ENCODE results near the gene PALLD. TPM values are rescaled to one million over a fixed set of nuclear protein-coding genes. Genes with fewer than 3 reads are reported as not detected.

PALLD gene
- total and polyA plus RNA-seq, 2 of the 13 experiments (the other 11 are each of a cell fraction or from before 2014, with no cell fraction given): 0.50 to 1.5 TPM

DNA sequence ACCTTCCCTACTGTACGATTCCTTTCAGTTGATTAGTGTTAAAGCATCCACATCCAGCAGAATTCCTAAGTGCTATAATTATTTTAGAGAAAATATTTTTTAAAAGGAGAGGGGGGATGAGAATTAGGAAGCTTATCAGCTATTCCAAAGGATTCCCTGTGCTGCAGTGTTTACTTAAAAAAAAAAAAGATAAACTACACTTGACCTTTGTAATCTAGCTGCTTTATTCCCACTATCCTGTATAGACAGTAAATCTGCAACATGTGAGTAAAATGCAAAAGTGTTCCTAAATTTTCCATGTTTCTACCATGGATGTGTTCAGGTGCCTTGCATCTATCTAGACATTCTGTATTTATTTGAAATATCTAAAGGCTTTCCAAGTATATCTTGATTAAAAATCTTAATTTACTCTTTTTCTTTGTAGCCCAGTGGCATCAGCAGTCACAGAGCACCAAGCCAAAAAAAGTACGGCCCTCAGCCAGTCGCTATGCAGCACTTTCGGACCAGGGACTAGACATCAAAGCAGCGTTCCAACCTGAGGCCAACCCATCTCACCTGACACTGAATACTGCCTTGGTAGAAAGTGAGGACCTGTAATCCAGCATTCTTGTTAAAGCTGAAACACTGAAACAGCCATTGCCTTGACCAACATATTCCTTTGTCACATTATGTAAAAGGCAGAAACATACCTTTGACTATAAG, 429.1 kb downstream of the PALLD start:
- Histone ChIP-seq H3K36me3 (replicated peaks in 1 of 2; ENCODE audit: control insufficient read depth in 1 of 2, insufficient read depth in 2 of 2, low read length in 2 of 2) (no peaks in the 10 kb centered on the region), H3K27ac (ENCODE audit: extremely low read length, insufficient read depth, low read length) (no peak overlapping the region), H4K20me1 (ENCODE audit: insufficient read depth, low read length) (no peaks in the 10 kb centered on the region), H3K4me2 (ENCODE audit: low read depth, low read length) (no peak overlapping the region), H2AFZ (ENCODE audit: low read length) (no peak overlapping the region), H3K27me3 (ENCODE audit: control insufficient read depth in 1 of 2, insufficient read depth in 2 of 2, low read length in 2 of 2) (no peaks in the 10 kb centered on the region), H3K9me3 (ENCODE audit: low read length) (no peaks in the 10 kb centered on the region), H3K9ac (ENCODE audit: insufficient read depth, low read depth, low read length) (no peak overlapping the region), H3K4me1 (ENCODE audit: insufficient read depth, low read length) (peaks cover 23% of the 10 kb centered on the region), H3K79me2 (ENCODE audit: insufficient read depth, low read length) (no peaks in the 10 kb centered on the region), H3K4me3 (replicated peaks in 1 of 3; ENCODE audit: insufficient read depth in 1 of 3, low read depth in 2 of 3, low read length in 3 of 3) (no peak overlapping the region)
- ChIA-PET CTCF (ENCODE audit: low intra/inter-chr PET ratio, low total read pairs) (interaction anchor here (3.1 kb wide), 1 partner anchor 560 kb away, joined by 16 read pairs; no protein-coding TSS in a partner anchor), POLR2A (no interaction called here)
- WGBS (ENCODE audit: low lambda C conversion rate): 83% methylated on average over 5 of the region's 5 CpGs
- ATAC-seq: 0 out of 3 replicates have a peak, but pooled peaks have one; percentile 36
- no peak for FAIRE-seq
- no peak for DNase-seq (ENCODE audit: low spot score)
- intact Hi-C loops (cut with micrococcal nuclease; ENCODE audit: unreplicated experiment) (no loop called here), in situ Hi-C loops (cut with HindIII; ENCODE audit: extremely low pct_ligation_motif_present, low pct_unique_long_range_greater_than_20kb) (loop anchor here (10.0 kb wide), 2 partner anchors 79 to 559 kb away; no protein-coding TSS in a partner anchor)
- no TSS peak for BruUV-seq (replicated peaks)
- TF ChIP-seq FOXA3 (CRISPR knock-in tag; IDR thresholded peaks at IDR 0.05): 0 out of 2 replicates have a peak, but pooled peaks have one; percentile 25
- TF ChIP-seq, protein P1, sequence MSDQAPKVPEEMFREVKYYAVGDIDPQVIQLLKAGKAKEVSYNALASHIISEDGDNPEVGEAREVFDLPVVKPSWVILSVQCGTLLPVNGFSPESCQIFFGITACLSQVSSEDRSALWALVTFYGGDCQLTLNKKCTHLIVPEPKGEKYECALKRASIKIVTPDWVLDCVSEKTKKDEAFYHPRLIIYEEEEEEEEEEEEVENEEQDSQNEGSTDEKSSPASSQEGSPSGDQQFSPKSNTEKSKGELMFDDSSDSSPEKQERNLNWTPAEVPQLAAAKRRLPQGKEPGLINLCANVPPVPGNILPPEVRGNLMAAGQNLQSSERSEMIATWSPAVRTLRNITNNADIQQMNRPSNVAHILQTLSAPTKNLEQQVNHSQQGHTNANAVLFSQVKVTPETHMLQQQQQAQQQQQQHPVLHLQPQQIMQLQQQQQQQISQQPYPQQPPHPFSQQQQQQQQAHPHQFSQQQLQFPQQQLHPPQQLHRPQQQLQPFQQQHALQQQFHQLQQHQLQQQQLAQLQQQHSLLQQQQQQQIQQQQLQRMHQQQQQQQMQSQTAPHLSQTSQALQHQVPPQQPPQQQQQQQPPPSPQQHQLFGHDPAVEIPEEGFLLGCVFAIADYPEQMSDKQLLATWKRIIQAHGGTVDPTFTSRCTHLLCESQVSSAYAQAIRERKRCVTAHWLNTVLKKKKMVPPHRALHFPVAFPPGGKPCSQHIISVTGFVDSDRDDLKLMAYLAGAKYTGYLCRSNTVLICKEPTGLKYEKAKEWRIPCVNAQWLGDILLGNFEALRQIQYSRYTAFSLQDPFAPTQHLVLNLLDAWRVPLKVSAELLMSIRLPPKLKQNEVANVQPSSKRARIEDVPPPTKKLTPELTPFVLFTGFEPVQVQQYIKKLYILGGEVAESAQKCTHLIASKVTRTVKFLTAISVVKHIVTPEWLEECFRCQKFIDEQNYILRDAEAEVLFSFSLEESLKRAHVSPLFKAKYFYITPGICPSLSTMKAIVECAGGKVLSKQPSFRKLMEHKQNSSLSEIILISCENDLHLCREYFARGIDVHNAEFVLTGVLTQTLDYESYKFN (CRISPR knock-in tag; conservative IDR thresholded peaks at IDR 0.05): peak; percentile 27; the same call in 1 of the 2 replicates
- no peak for TF ChIP-seq EP300 (IDR thresholded peaks at IDR 0.05; ENCODE audit: low read depth in 2 of 2, low read length in 2 of 2)
- TF ChIP-seq EP300 (CRISPR knock-in tag; IDR thresholded peaks at IDR 0.05; ENCODE audit: borderline replicate concordance): no peak
- TF ChIP-seq NR2F6 (IDR thresholded peaks at IDR 0.05): peak; percentile 32; the same call in 1 of the 2 replicates
- TF ChIP-seq NR2F6 (CRISPR knock-in tag; IDR thresholded peaks at IDR 0.05): 0 out of 2 replicates have a peak, but pooled peaks have one; percentile 25
- TF ChIP-seq, protein P2, sequence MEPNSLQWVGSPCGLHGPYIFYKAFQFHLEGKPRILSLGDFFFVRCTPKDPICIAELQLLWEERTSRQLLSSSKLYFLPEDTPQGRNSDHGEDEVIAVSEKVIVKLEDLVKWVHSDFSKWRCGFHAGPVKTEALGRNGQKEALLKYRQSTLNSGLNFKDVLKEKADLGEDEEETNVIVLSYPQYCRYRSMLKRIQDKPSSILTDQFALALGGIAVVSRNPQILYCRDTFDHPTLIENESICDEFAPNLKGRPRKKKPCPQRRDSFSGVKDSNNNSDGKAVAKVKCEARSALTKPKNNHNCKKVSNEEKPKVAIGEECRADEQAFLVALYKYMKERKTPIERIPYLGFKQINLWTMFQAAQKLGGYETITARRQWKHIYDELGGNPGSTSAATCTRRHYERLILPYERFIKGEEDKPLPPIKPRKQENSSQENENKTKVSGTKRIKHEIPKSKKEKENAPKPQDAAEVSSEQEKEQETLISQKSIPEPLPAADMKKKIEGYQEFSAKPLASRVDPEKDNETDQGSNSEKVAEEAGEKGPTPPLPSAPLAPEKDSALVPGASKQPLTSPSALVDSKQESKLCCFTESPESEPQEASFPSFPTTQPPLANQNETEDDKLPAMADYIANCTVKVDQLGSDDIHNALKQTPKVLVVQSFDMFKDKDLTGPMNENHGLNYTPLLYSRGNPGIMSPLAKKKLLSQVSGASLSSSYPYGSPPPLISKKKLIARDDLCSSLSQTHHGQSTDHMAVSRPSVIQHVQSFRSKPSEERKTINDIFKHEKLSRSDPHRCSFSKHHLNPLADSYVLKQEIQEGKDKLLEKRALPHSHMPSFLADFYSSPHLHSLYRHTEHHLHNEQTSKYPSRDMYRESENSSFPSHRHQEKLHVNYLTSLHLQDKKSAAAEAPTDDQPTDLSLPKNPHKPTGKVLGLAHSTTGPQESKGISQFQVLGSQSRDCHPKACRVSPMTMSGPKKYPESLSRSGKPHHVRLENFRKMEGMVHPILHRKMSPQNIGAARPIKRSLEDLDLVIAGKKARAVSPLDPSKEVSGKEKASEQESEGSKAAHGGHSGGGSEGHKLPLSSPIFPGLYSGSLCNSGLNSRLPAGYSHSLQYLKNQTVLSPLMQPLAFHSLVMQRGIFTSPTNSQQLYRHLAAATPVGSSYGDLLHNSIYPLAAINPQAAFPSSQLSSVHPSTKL (CRISPR knock-in tag; IDR thresholded peaks at IDR 0.05): peak; percentile 40; the same call in 1 of the 2 replicates
- TF ChIP-seq SOX13 (IDR thresholded peaks at IDR 0.05): no peak
- TF ChIP-seq SOX13 (CRISPR knock-in tag; conservative IDR thresholded peaks at IDR 0.05 in 1 of 2, IDR thresholded peaks at IDR 0.05 in 1 of 2): 0 out of 4 replicates have a peak, but pooled peaks of 1 of the 2 experiments have one; percentile 7
